Measurements from ENCODE around the gene PEX5L.

DNA sequence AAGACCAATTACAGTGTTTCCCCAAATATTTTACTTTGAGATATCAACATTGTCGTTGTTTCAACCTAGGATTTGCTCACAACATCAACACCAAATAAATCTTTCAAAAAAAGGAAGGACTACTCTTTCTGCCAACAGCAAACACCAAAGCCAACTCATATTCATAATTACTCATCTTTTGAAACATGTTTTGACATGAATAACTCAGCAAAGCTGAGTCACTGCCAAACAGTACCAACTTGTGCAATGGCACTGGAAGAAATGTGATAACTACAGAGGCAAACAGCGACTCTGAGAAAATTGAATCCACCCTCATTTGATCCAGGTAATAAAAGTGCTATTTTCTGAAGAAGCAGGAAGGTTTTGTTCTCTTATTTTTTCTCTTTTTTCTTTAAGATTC, 67.2 kb downstream of the PEX5L start:
- TF ChIP-seq EZH2phosphoT487 (IDR thresholded peaks at IDR 0.05; ENCODE audit: low read depth, severe bottlenecking, unreplicated experiment), result no peak
- TF ChIP-seq, protein P1, sequence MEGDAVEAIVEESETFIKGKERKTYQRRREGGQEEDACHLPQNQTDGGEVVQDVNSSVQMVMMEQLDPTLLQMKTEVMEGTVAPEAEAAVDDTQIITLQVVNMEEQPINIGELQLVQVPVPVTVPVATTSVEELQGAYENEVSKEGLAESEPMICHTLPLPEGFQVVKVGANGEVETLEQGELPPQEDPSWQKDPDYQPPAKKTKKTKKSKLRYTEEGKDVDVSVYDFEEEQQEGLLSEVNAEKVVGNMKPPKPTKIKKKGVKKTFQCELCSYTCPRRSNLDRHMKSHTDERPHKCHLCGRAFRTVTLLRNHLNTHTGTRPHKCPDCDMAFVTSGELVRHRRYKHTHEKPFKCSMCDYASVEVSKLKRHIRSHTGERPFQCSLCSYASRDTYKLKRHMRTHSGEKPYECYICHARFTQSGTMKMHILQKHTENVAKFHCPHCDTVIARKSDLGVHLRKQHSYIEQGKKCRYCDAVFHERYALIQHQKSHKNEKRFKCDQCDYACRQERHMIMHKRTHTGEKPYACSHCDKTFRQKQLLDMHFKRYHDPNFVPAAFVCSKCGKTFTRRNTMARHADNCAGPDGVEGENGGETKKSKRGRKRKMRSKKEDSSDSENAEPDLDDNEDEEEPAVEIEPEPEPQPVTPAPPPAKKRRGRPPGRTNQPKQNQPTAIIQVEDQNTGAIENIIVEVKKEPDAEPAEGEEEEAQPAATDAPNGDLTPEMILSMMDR (IDR thresholded peaks at IDR 0.05; ENCODE audit: poor library complexity), result no peak
